SK-N-SH treated with all-trans-retinoic acid at 6 μM for 48 hours (cell line): ENCODE results near the gene RRBP1.

Experiments used
- ESRRG ChIP-seq: fragments of 250-450 bp; sonication (Bioruptor Pico); IDR thresholded peaks from 2 replicates; pipeline ENCODE4 v1.6.1; 2021; ENCODE audit warnings: mild to moderate bottlenecking
- TSHZ2 ChIP-seq: fragments of 250-450 bp; sonication (Bioruptor Pico); IDR thresholded peaks from 2 replicates; pipeline ENCODE4 v1.5.0; 2020; ENCODE audit warnings: mild to moderate bottlenecking, moderate library complexity

DNA sequence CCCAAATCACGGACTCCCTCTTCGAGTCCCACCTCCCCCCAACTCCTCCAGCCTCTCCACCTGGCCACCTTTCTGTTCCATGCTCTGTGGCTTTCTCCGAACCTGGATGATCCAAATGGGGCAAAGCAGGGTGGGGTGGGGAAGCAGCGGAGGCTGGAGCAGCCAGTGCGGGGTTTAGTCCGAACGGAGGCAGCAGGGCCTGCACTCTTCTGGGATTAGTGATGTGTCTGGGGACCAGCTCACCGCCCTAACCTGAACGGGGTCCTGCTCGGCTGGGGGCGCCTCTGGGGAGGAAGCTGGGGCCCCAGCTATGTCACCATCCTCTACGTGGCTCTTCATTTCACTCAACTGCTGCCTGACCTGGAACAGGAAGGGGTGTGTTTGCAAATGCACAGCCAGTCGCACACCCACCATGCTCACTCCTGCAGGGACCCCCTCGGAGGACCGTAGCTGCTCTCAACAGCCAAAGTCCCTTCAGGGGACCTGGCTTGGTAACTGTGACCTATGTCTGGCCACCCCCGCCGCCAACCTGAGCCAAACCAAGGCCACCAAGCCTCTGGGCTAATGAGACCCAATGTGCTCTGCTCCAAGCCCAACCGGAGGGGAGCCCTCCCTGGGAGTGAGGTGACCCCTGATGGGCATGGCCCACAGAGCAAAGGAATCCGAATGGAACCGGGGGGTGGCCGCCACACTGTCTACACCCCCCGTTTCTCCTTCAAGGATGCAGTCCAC, 65.4 kb downstream of the RRBP1 start:
- TF ChIP-seq TSHZ2 (CRISPR knock-in tag) (no peak), ESRRG (CRISPR knock-in tag) (no peak)
